K562 (cell line): ENCODE measurements around the gene ATP5PO. TPM values are rescaled to one million over a fixed set of nuclear protein-coding genes. Genes with fewer than 3 reads are reported as not detected.

ENCODE experiments used
- ATAC-seq: fragments of 200-7000 bp; cut with Tn5 transposase; 3 replicates; pipeline ENCODE4 v1.9.1; 2020; ENCODE audit warnings: moderate library complexity
- BruUV-seq: library from RNA; stranded (reverse); fragments of 400-500 nt; replicated peaks from 2 replicates; lab custom pipeline; 2021; lab: Mats Ljungman, UMichigan
- CTCF ChIA-PET: fragments of 300-600 bp; formaldehyde crosslinking; extraction: SDS; loops from one replicate; lab custom pipeline; 2021; ENCODE audit warnings: low intra/inter-chr PET ratio; lab: Yijun Ruan, JAX
- POLR2A ChIA-PET: fragments of 300-600, 350-650 bp; sonication (Branson Sonifier 250); formaldehyde crosslinking; extraction: SDS; loops from one replicate; lab custom pipeline; 2021; ENCODE audit warnings: antibody characterized with exemption, inconsistent platforms; lab: Yijun Ruan, JAX
- DNase-seq, 4 experiments: peaks; one replicate each; pipeline versions ENCODE4 v3.0.0 to v3.0.0-alpha.2; 2011 to 2018; ENCODE audit warnings: low spot score in 3 of 4, mixed read lengths in 3 of 4; ENCODE audit errors: extremely low read depth in 1 of 4
- FAIRE-seq: peaks from 2 replicates; lab custom pipeline; 2011; peaks lifted over from hg19 to GRCh38; lab: Jason Lieb, UNC
- H2AFZ ChIP-seq: 2 replicates; pipeline ENCODE4 v1.6.0; 2011; ENCODE audit warnings: low read depth, low read length, control low read depth, inconsistent platforms
- H3K27ac ChIP-seq: fragments of 200-600 bp; 3 replicates; pipeline ENCODE4 v1.8.0; 2011; ENCODE audit warnings: low read depth, mild to moderate bottlenecking, control low read depth, inconsistent platforms, low read length, moderate library complexity, mixed read lengths; ENCODE audit errors: extremely low read depth
- H3K27me3 ChIP-seq, 2 experiments: fragments of 300-600 bp in 1 of 2; 2 replicates in 1 of 2; 3 replicates in 1 of 2; pipeline versions ENCODE4 v1.6.0 to v1.8.0; 2011; ENCODE audit warnings: inconsistent platforms in 2 of 2, low read length in 2 of 2, mild to moderate bottlenecking in 1 of 2, mixed read lengths in 1 of 2, moderate library complexity in 1 of 2; ENCODE audit not compliant: control insufficient read depth in 2 of 2, insufficient read depth in 2 of 2
- H3K36me3 ChIP-seq: fragments of 300-600 bp; 3 replicates; pipeline ENCODE4 v1.8.0; 2011; ENCODE audit warnings: mild to moderate bottlenecking, low read length, inconsistent platforms; ENCODE audit not compliant: control insufficient read depth, insufficient read depth
- H3K4me1 ChIP-seq, 2 experiments: fragments of 200-600 bp in 1 of 2; replicated peaks in 1 of 2; 2 replicates in 1 of 2; 3 replicates in 1 of 2; pipeline versions ENCODE4 v1.5.1 to v1.8.0; 2011; ENCODE audit warnings: inconsistent platforms in 2 of 2, low read length in 2 of 2, mild to moderate bottlenecking in 1 of 2, mixed read lengths in 1 of 2, moderate library complexity in 1 of 2; ENCODE audit not compliant: control insufficient read depth in 2 of 2, insufficient read depth in 2 of 2
- H3K4me2 ChIP-seq: 2 replicates; pipeline ENCODE4 v1.6.1; 2011; ENCODE audit warnings: low read length, control low read depth, inconsistent platforms, mixed read lengths; ENCODE audit not compliant: insufficient read depth
- H3K4me3 ChIP-seq: fragments of 200-600 bp; sonication (generic), shearing (Covaris generic); 2 replicates; pipeline ENCODE4 v1.5.1; 2016; ENCODE audit warnings: control low read depth, inconsistent platforms
- H3K79me2 ChIP-seq: fragments of 200-600 bp; 3 replicates; pipeline ENCODE4 v1.8.0; 2011; ENCODE audit warnings: low read length, inconsistent platforms; ENCODE audit not compliant: control insufficient read depth, insufficient read depth
- H3K9ac ChIP-seq, 2 experiments: 2 replicates each; pipeline versions ENCODE4 v1.6.0 to v1.6.1; 2011; ENCODE audit warnings: low read depth in 2 of 2, low read length in 2 of 2, control low read depth in 1 of 2, inconsistent platforms in 1 of 2, mild to moderate bottlenecking in 1 of 2, mixed read lengths in 1 of 2; ENCODE audit not compliant: insufficient read depth in 1 of 2
- H3K9me1 ChIP-seq: one replicate; pipeline ENCODE4 v1.6.0; 2011; ENCODE audit warnings: inconsistent platforms, mild to moderate bottlenecking, low read length, moderate library complexity; ENCODE audit not compliant: control insufficient read depth, insufficient read depth
- H3K9me3 ChIP-seq: replicated peaks from 2 replicates; pipeline ENCODE4 v1.5.1; 2011; ENCODE audit warnings: low read depth, low read length, inconsistent platforms; ENCODE audit not compliant: control insufficient read depth, insufficient read depth
- H4K20me1 ChIP-seq: replicated peaks from 2 replicates; pipeline ENCODE4 v1.6.1; 2011; ENCODE audit warnings: low read length, inconsistent platforms, mixed read lengths; ENCODE audit not compliant: control insufficient read depth, insufficient read depth
- ATF7 ChIP-seq: fragments of 450-650 bp; IDR thresholded peaks from 2 replicates; pipeline ENCODE4 v1.7.1; 2014; ENCODE audit warnings: mild to moderate bottlenecking, moderate library complexity
- BRD9 ChIP-seq: fragments of 450-650 bp; IDR thresholded peaks from 2 replicates; pipeline ENCODE4 v1.6.1; 2018; ENCODE audit warnings: low read depth; ENCODE audit not compliant: partially characterized antibody
- HNRNPK ChIP-seq: fragments of 200-400 bp; formaldehyde crosslinking; IDR thresholded peaks from one replicate; pipeline ENCODE4 v1.6.1; 2018; ENCODE audit warnings: mild to moderate bottlenecking, low read depth, low read length; ENCODE audit not compliant: poor library complexity, severe bottlenecking
- HSF4 ChIP-seq: fragments of 250-450 bp; sonication (Bioruptor Pico); IDR thresholded peaks from 2 replicates; pipeline ENCODE4 v2.1.2; 2022; ENCODE audit warnings: mild to moderate bottlenecking, moderate library complexity, borderline replicate concordance
- RFX1 ChIP-seq: fragments of 450-650 bp; IDR thresholded peaks from 2 replicates; pipeline ENCODE4 v1.6.1; 2016; ENCODE audit warnings: mild to moderate bottlenecking, moderate library complexity
- TAF15 ChIP-seq: fragments of 200-400 bp; formaldehyde crosslinking; IDR thresholded peaks from 2 replicates; pipeline ENCODE4 v1.6.1; 2017; ENCODE audit warnings: mild to moderate bottlenecking, low read depth, low read length, moderate library complexity
- WGBS: fragments of 100-300 bp; shearing (Covaris generic); methylation state at CpG from one replicate; pipeline ENCODE4 v1.1.6; 2016; ENCODE audit warnings: low coverage, mixed read lengths; ENCODE audit not compliant: insufficient coverage; ENCODE audit errors: missing lambda C conversion rate; 5-methylcytosine and 5-hydroxymethylcytosine counted together
- in situ Hi-C: fragments of 300-500 bp; cut with MboI; formaldehyde crosslinking; loops from 4 replicates; pipeline ENCODE4 v1.15.0; 2018; ENCODE audit warnings: inconsistent platforms, mixed read lengths
- intact Hi-C: fragments of 100-400 bp; cut with micrococcal nuclease; formaldehyde crosslinking; loops from 2 replicates; pipeline ENCODE4 v1.14.2; 2022
- polyA plus RNA-seq, 8 experiments: library from polyadenylated mRNA; depleted of rRNA in 4 of 8; stranded (reverse) in 5 of 8; unstranded in 3 of 8; fragments of >200 nt; fragmentation: Nextera tagmentation in 2 of 8; fragmentation: Illumina TruSeq in 1 of 8; extraction: Ambion mirVana in 2 of 8; extraction: Trizol in 1 of 8; gene quantifications; 2 replicates each; pipeline versions ENCODE4 v1.2.1 to v1.2.3, GENCODE V29; 2011 to 2014; ENCODE audit warnings: inconsistent platforms in 1 of 8, missing spikeins in 1 of 8
- total RNA-seq, 7 experiments: library from RNA; depleted of rRNA in 6 of 7; stranded (reverse); fragments of >200 nt in 6 of 7; fragmentation: Illumina TruSeq in 2 of 7; extraction: Trizol in 2 of 7; gene quantifications; 2 replicates each; pipeline versions ENCODE4 v1.2.1 to v1.2.3, GENCODE V29; 2011 to 2021; ENCODE audit warnings: low replicate concordance in 1 of 7
- TF ChIP-seq, protein P1 (sequence below): fragments of 250-450 bp; sonication (Bioruptor Pico); IDR thresholded peaks from 2 replicates; pipeline ENCODE4 v1.8.0; 2021; ENCODE audit warnings: moderate library complexity, mild to moderate bottlenecking, inconsistent platforms
- TF ChIP-seq, protein P2 (sequence below): sonication (generic); formaldehyde crosslinking; IDR thresholded peaks from 2 replicates; pipeline ENCODE4 v1.8.1; 2022; ENCODE audit warnings: missing genetic modification reagents
- TF ChIP-seq, protein P3 (sequence below): sonication (generic); formaldehyde crosslinking; IDR thresholded peaks from 2 replicates; pipeline ENCODE4 v1.8.0; 2022; ENCODE audit warnings: mild to moderate bottlenecking, low read depth, missing genetic modification reagents

Gene ATP5PO
- total and polyA plus RNA-seq, 9 of the 15 experiments (the other 6 are each of a cell fraction or from before 2014, with no cell fraction given) = 367 to 2,722 (median 808) TPM

- Histone ChIP-seq H3K4me2 (no peak overlapping the region), H3K79me2 (no peaks in the 10 kb centered on the region), H3K9me3 (no peaks in the 10 kb centered on the region), H3K9me1 (no peaks in the 10 kb centered on the region), H3K4me1 (no peaks in the 10 kb centered on the region), H3K36me3 (no peaks in the 10 kb centered on the region), H4K20me1 (0 out of 2 replicates have a peak, but pooled peaks cover 3% of the 10 kb centered on the region), H2AFZ (no peak overlapping the region), H3K27me3 (peaks cover 58 to 83% of the 10 kb centered on the region in 2 experiments), H3K4me3 (no peak overlapping the region), H3K27ac (no peak overlapping the region), H3K9ac (no peak overlapping the region)
- ChIA-PET POLR2A (interaction anchor here (1.4 kb wide), 1 partner anchor 11 kb away, joined by 3 read pairs; no protein-coding TSS in a partner anchor), CTCF (no interaction called here)
- DNase-seq = no peak
- 3% methylated on average over 11 of the region's 13 CpGs for WGBS
- no peak for FAIRE-seq
- intact Hi-C loops (no loop called here), in situ Hi-C loops (no loop called here)
- TF ChIP-seq HNRNPK (no peak), ATF7 (no peak), BRD9 (no peak), TAF15 (no peak), RFX1 (no peak), HSF4 (CRISPR knock-in tag) (no peak)
- TF ChIP-seq, protein P1, sequence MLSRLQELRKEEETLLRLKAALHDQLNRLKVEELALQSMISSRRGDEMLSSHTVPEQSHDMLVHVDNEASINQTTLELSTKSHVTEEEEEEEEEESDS (CRISPR knock-in tag) = no peak
- TF ChIP-seq, protein P2, sequence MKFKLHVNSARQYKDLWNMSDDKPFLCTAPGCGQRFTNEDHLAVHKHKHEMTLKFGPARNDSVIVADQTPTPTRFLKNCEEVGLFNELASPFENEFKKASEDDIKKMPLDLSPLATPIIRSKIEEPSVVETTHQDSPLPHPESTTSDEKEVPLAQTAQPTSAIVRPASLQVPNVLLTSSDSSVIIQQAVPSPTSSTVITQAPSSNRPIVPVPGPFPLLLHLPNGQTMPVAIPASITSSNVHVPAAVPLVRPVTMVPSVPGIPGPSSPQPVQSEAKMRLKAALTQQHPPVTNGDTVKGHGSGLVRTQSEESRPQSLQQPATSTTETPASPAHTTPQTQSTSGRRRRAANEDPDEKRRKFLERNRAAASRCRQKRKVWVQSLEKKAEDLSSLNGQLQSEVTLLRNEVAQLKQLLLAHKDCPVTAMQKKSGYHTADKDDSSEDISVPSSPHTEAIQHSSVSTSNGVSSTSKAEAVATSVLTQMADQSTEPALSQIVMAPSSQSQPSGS (CRISPR knock-in tag) = no peak
- TF ChIP-seq, protein P3, sequence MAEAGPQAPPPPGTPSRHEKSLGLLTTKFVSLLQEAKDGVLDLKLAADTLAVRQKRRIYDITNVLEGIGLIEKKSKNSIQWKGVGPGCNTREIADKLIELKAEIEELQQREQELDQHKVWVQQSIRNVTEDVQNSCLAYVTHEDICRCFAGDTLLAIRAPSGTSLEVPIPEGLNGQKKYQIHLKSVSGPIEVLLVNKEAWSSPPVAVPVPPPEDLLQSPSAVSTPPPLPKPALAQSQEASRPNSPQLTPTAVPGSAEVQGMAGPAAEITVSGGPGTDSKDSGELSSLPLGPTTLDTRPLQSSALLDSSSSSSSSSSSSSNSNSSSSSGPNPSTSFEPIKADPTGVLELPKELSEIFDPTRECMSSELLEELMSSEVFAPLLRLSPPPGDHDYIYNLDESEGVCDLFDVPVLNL = no peak
- BruUV-seq = no TSS peak
- ATAC-seq = no peak
These were observed 35.0 kb downstream of the ATP5PO start for GRCh38 chr21:33880626-33881025.
